Fibroblast of lung (primary cell): ENCODE data around the gene MFAP2.

Source experiments
- EZH2 ChIP-seq: IDR thresholded peaks from 2 replicates; pipeline ENCODE4 v1.5.1; 2012; ENCODE audit warnings: low read length, control low read depth, mild to moderate bottlenecking; ENCODE audit errors: missing control alignments
- TF ChIP-seq, protein P1 (sequence below), 2 donors: IDR thresholded peaks in 1 of 2; conservative IDR thresholded peaks in 1 of 2; 1 replicate in 1 of 2; 2 replicates in 1 of 2; pipeline ENCODE4 v1.5.1; 2011 to 2012; ENCODE audit warnings: low read length in 2 of 2, control low read depth in 1 of 2, inconsistent platforms in 1 of 2, low read depth in 1 of 2, mild to moderate bottlenecking in 1 of 2

- TF ChIP-seq EZH2 = no peak
- TF ChIP-seq, protein P1, sequence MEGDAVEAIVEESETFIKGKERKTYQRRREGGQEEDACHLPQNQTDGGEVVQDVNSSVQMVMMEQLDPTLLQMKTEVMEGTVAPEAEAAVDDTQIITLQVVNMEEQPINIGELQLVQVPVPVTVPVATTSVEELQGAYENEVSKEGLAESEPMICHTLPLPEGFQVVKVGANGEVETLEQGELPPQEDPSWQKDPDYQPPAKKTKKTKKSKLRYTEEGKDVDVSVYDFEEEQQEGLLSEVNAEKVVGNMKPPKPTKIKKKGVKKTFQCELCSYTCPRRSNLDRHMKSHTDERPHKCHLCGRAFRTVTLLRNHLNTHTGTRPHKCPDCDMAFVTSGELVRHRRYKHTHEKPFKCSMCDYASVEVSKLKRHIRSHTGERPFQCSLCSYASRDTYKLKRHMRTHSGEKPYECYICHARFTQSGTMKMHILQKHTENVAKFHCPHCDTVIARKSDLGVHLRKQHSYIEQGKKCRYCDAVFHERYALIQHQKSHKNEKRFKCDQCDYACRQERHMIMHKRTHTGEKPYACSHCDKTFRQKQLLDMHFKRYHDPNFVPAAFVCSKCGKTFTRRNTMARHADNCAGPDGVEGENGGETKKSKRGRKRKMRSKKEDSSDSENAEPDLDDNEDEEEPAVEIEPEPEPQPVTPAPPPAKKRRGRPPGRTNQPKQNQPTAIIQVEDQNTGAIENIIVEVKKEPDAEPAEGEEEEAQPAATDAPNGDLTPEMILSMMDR (conservative IDR thresholded peaks at IDR 0.05 in 1 of 2, IDR thresholded peaks at IDR 0.05 in 1 of 2; ENCODE audit: low read depth in 1 of 2, low read length in 2 of 2) = no peak
Measured at GRCh38 chr1:16954579-16954978, 25.8 kb downstream of the MFAP2 start.
